KMS-11 (cell line): ENCODE results near the gene NLRP4.
"Not testable (repeated sequence)": the region's sequence is repeated elsewhere in the genome, so short reads cannot be mapped to it uniquely, and the experiment has no call there.

Source experiments
- H2AFZ ChIP-seq: fragments of 200-600 bp; sonication (generic); 2 replicates; pipeline ENCODE4 v1.6.1; 2016; ENCODE audit warnings: antibody characterized with exemption, mixed run types, low read depth
- H3K27ac ChIP-seq: fragments of 200-600 bp; sonication (generic); 2 replicates; pipeline ENCODE4 v1.6.1; 2016; ENCODE audit warnings: mild to moderate bottlenecking, mixed run types
- H3K27me3 ChIP-seq: fragments of 200-600 bp; sonication (generic); 2 replicates; pipeline ENCODE4 v1.6.1; 2017; ENCODE audit warnings: mild to moderate bottlenecking, low read depth, mixed run types, moderate library complexity; ENCODE audit not compliant: insufficient read depth
- H3K36me3 ChIP-seq: fragments of 200-600 bp; sonication (generic); 2 replicates; pipeline ENCODE4 v1.6.1; 2017; ENCODE audit warnings: mild to moderate bottlenecking, mixed run types; ENCODE audit not compliant: insufficient read depth
- H3K4me1 ChIP-seq: fragments of 200-600 bp; sonication (generic); 2 replicates; pipeline ENCODE4 v1.6.1; 2016; ENCODE audit warnings: mild to moderate bottlenecking, low read depth, mixed run types; ENCODE audit not compliant: poor library complexity, severe bottlenecking
- H3K4me2 ChIP-seq: fragments of 200-600 bp; sonication (generic); 2 replicates; pipeline ENCODE4 v1.7.0; 2016; ENCODE audit warnings: mild to moderate bottlenecking, mixed run types
- H3K4me3 ChIP-seq: fragments of 200-600 bp; sonication (generic); IDR thresholded peaks from 2 replicates; pipeline ENCODE4 v1.6.1; 2017; ENCODE audit warnings: low read depth, low read length, mixed read lengths; ENCODE audit not compliant: insufficient read depth
- H3K79me2 ChIP-seq: fragments of 200-600 bp; sonication (generic); 2 replicates; pipeline ENCODE4 v1.6.1; 2016; ENCODE audit warnings: low read depth, mixed run types; ENCODE audit not compliant: insufficient read depth
- H3K9ac ChIP-seq: fragments of 200-600 bp; sonication (generic); 2 replicates; pipeline ENCODE4 v1.6.1; 2016; ENCODE audit warnings: mild to moderate bottlenecking, mixed run types
- H4K20me1 ChIP-seq: fragments of 200-600 bp; sonication (generic); 2 replicates; pipeline ENCODE4 v1.6.1; 2016; ENCODE audit warnings: mild to moderate bottlenecking, mixed run types; ENCODE audit not compliant: insufficient read depth
- CTCF ChIP-seq: fragments of 200-600 bp; sonication (generic); conservative IDR thresholded peaks from 2 replicates; pipeline ENCODE4 v1.6.1; 2017; ENCODE audit warnings: low read depth, mild to moderate bottlenecking, antibody characterized with exemption, low read length, moderate library complexity, mixed read lengths

NLRP4 gene

DNA sequence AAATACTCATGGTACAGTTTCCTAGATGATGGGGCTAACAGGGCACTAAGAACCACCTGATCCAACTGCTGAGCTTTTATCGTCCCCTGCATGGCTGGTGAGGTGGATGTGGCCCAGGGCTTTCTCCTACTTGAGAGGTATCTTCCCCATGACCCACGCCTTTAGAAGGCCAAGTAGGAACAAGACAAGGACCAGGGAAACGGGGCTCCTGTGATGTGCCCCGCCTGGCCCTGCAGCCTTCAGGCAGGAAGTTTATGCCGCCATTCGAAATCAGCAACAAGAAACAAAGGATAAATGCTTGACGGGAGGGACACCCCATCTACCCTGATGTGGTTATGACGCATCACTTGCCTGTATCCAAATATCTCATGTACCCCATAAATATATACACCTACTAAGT is 91.7 kb downstream of the NLRP4 start:
- Histone ChIP-seq H2AFZ (no peak overlapping the region), H3K9ac (no peak overlapping the region), H3K79me2 (no peaks in the 10 kb centered on the region), H3K27me3 (no peaks in the 10 kb centered on the region), H4K20me1 (no peaks in the 10 kb centered on the region), H3K4me3 (no peak overlapping the region), H3K4me1 (no peaks in the 10 kb centered on the region), H3K27ac (no peak overlapping the region), H3K36me3 (no peaks in the 10 kb centered on the region), H3K4me2 (no peak overlapping the region)
- no peak for TF ChIP-seq CTCF

DNA sequence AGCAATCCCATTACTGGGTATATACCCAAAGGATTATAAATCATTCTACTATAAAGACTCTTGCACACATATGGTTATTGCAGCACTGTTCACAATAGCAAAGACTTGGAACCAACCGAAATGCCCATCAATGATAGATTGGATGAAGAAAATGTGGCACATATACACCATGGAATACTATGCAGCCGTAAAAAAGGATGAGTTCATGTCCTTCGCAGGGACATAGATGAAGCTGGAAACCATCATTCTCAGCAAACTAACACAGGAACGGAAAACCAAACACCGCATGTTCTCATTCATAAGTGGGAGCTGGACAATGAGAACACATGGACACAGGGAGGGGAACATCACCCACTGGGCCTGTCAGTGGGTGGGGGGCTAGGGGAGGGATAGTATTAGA is 92.9 kb downstream of the NLRP4 start:
- H3K4me1 ChIP-seq, H3K27me3 ChIP-seq, H3K4me3 ChIP-seq, H3K36me3 ChIP-seq, H3K27ac ChIP-seq, H4K20me1 ChIP-seq, H3K79me2 ChIP-seq, H3K9ac ChIP-seq, H2AFZ ChIP-seq, H3K4me2 ChIP-seq: not testable (repeated sequence)

DNA sequence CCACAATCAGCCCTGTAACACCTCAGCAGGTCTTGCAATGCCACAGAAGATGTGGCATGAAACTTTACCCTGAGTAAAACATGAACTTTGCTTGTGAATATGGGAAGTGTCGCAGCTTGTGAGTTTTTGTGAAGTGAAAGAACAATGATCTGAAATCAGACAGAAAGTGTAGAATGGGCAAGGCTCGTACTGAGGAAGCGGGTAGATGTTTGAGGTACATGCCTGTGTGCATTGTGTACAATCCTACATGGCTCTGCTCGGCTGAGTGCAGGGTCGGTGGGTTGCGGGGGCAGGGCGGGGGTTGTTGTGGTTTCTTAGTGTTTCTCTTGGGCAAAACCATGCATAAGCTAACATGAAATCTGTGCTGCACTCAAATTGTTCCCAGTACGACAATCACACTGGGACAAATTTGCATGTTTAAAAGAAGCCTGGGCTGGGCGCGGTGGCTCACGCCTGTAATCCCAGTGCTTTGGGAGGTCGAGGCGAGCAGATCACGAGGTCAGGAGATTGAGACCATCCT is 94.7 kb downstream of the NLRP4 start:
- H3K9ac ChIP-seq, result no peak overlapping the region
- H2AFZ ChIP-seq, result no peak overlapping the region
- H3K4me3 ChIP-seq, result no peak overlapping the region
- no peaks in the 10 kb centered on the region for H3K27me3 ChIP-seq
- H4K20me1 ChIP-seq, result no peaks in the 10 kb centered on the region
- H3K4me2 ChIP-seq, result no peak overlapping the region
- no peaks in the 10 kb centered on the region for H3K36me3 ChIP-seq
- no peak for TF ChIP-seq CTCF
- H3K79me2 ChIP-seq, result no peaks in the 10 kb centered on the region
- H3K27ac ChIP-seq, result no peak overlapping the region
- H3K4me1 ChIP-seq, result no peaks in the 10 kb centered on the region
